PC-3 (cell line): Measurements from ENCODE around the gene SPARCL1. TPM values are rescaled to one million over a fixed set of nuclear protein-coding genes. Genes with fewer than 3 reads are reported as not detected.

Source experiments
- ATAC-seq: fragments of 200-7000 bp; cut with Tn5 transposase; 2 replicates; pipeline ENCODE4 v1.9.1; 2020; ENCODE audit warnings: mild to moderate bottlenecking, moderate library complexity
- BruUV-seq: library from RNA; stranded (reverse); fragments of 400-500 nt; replicated peaks from 2 replicates; lab custom pipeline; 2021; lab: Mats Ljungman, UMichigan
- CTCF ChIA-PET: fragments of 300-600 bp; sonication (Branson Sonifier 250); formaldehyde crosslinking; loops from one replicate; lab custom pipeline; 2022; ENCODE audit warnings: antibody characterized with exemption; lab: Charles Lee
- POLR2A ChIA-PET: fragments of 300-600 bp; sonication (Branson Sonifier 250); formaldehyde crosslinking; loops from one replicate; lab custom pipeline; 2022; ENCODE audit warnings: antibody characterized with exemption; ENCODE audit not compliant: unreplicated experiment; lab: Charles Lee
- DNase-seq: peaks from one replicate; pipeline ENCODE4 v3.0.0-alpha.2; 2015
- H2AFZ ChIP-seq: fragments of 300-600 bp; sonication (generic); 2 replicates; pipeline ENCODE4 v1.6.0; 2016; ENCODE audit warnings: antibody characterized with exemption, low read length
- H3F3A ChIP-seq: fragments of 300-600 bp; sonication (generic); one replicate; pipeline ENCODE4 v1.6.0; 2017; ENCODE audit warnings: antibody characterized with exemption, low read length, control low read depth, mild to moderate bottlenecking; ENCODE audit not compliant: unreplicated experiment
- H3K27ac ChIP-seq: fragments of 300-600 bp; sonication (generic); 2 replicates; pipeline ENCODE4 v1.5.1; 2016; ENCODE audit warnings: mild to moderate bottlenecking, low read length
- H3K27me3 ChIP-seq: fragments of 300-600 bp; sonication (generic); 2 replicates; pipeline ENCODE4 v1.6.1; 2016; ENCODE audit warnings: low read length, mixed read lengths
- H3K36me3 ChIP-seq: fragments of 300-600 bp; sonication (generic); 2 replicates; pipeline ENCODE4 v1.6.1; 2016; ENCODE audit warnings: low read depth, mixed run types, low read length, mixed read lengths
- H3K4me1 ChIP-seq: fragments of 300-600 bp; sonication (generic); 2 replicates; pipeline ENCODE4 v1.5.1; 2016; ENCODE audit warnings: low read length; ENCODE audit not compliant: insufficient read depth
- H3K4me2 ChIP-seq: fragments of 300-600 bp; sonication (generic); 2 replicates; pipeline ENCODE4 v1.6.0; 2016; ENCODE audit warnings: low read length
- H3K4me3 ChIP-seq: fragments of 300-600 bp; sonication (generic); 2 replicates; pipeline ENCODE4 v1.5.1; 2016; ENCODE audit warnings: mild to moderate bottlenecking, low read length, mixed read lengths
- H3K79me2 ChIP-seq: fragments of 300-600 bp; sonication (generic); 2 replicates; pipeline ENCODE4 v1.6.1; 2017; ENCODE audit warnings: low read length, mixed read lengths
- H3K9ac ChIP-seq: fragments of 300-600 bp; sonication (generic); 2 replicates; pipeline ENCODE4 v1.6.0; 2016; ENCODE audit warnings: mild to moderate bottlenecking, low read length
- H3K9me2 ChIP-seq: fragments of 300-600 bp; sonication (generic); replicated peaks from 2 replicates; pipeline ENCODE4 v1.6.1; 2016; ENCODE audit warnings: mixed run types, low read length, mixed read lengths
- H3K9me3 ChIP-seq: fragments of 300-600 bp; sonication (generic); 2 replicates; pipeline ENCODE4 v1.6.1; 2016; ENCODE audit warnings: low read length, mixed read lengths
- H4K20me1 ChIP-seq: fragments of 300-600 bp; sonication (generic); 2 replicates; pipeline ENCODE4 v1.6.1; 2016; ENCODE audit warnings: low read length, mixed read lengths
- CTCF ChIP-seq: fragments of 300-600 bp; sonication (generic); conservative IDR thresholded peaks from 2 replicates; pipeline ENCODE4 v1.5.1; 2017; ENCODE audit warnings: antibody characterized with exemption, low read depth, mild to moderate bottlenecking, low read length
- EZH2 ChIP-seq: fragments of 300-600 bp; sonication (generic); IDR thresholded peaks from one replicate; pipeline ENCODE4 v1.6.1; 2017; ENCODE audit warnings: antibody characterized with exemption, mild to moderate bottlenecking, low read length; ENCODE audit not compliant: unreplicated experiment
- EZH2phosphoT487 ChIP-seq: fragments of 300-600 bp; sonication (generic); IDR thresholded peaks from 2 replicates; pipeline ENCODE4 v1.6.1; 2018; ENCODE audit warnings: mild to moderate bottlenecking, antibody characterized with exemption, low read length, borderline replicate concordance
- intact Hi-C: fragments of 100-400 bp; cut with micrococcal nuclease; formaldehyde crosslinking; loops from 2 replicates; pipeline ENCODE4 v1.9.0; 2023
- total RNA-seq: library from RNA; depleted of rRNA; stranded (reverse); fragments of >200 nt; gene quantifications from 2 replicates; pipeline ENCODE4 v1.2.3, GENCODE V29; 2014

SPARCL1 gene
- total RNA-seq, 1 experiment from 2014 or later = not detected

- H3K9me2 ChIP-seq = no peaks in the 10 kb centered on the region
- no peak overlapping the region for H3K4me2 ChIP-seq
- BruUV-seq = no TSS peak
- POLR2A ChIA-PET = no interaction called here
- H3K9ac ChIP-seq = no peak overlapping the region
- CTCF ChIA-PET = no interaction called here
- H3K79me2 ChIP-seq = no peaks in the 10 kb centered on the region
- intact Hi-C loops = no loop called here
- no peaks in the 10 kb centered on the region for H3F3A ChIP-seq
- TF ChIP-seq EZH2phosphoT487 (no peak), CTCF (no peak), EZH2 (no peak)
- H3K36me3 ChIP-seq = no peaks in the 10 kb centered on the region
- no peak overlapping the region for H3K27ac ChIP-seq
- no peaks in the 10 kb centered on the region for H4K20me1 ChIP-seq
- peaks cover 11% of the 10 kb centered on the region for H3K4me1 ChIP-seq
- DNase-seq (no peak), ATAC-seq (no peak)
- H3K27me3 ChIP-seq = no peaks in the 10 kb centered on the region
- H3K9me3 ChIP-seq = no peaks in the 10 kb centered on the region
- no peak overlapping the region for H3K4me3 ChIP-seq
- H2AFZ ChIP-seq = no peak overlapping the region
Measured at GRCh38 chr4:87551361-87551760, 22.2 kb upstream of the SPARCL1 start.

- Histone ChIP-seq H3K4me3 (no peak overlapping the region), H3K4me2 (no peak overlapping the region), H3K79me2 (no peaks in the 10 kb centered on the region), H3K4me1 (no peaks in the 10 kb centered on the region), H3K9me3 (no peaks in the 10 kb centered on the region), H3K27me3 (no peaks in the 10 kb centered on the region), H4K20me1 (no peaks in the 10 kb centered on the region), H3K27ac (no peak overlapping the region), H3K9me2 (no peaks in the 10 kb centered on the region), H3K9ac (no peak overlapping the region), H2AFZ (no peak overlapping the region), H3K36me3 (no peaks in the 10 kb centered on the region), H3F3A (no peaks in the 10 kb centered on the region)
- ATAC-seq = no peak
- intact Hi-C loops = no loop called here
- no TSS peak for BruUV-seq
- DNase-seq = no peak
- POLR2A ChIA-PET = no interaction called here
- no peak for TF ChIP-seq CTCF
- TF ChIP-seq EZH2phosphoT487 = no peak
- TF ChIP-seq EZH2 = no peak
- CTCF ChIA-PET = no interaction called here
Measured at GRCh38 chr4:87547016-87547708, 18.0 kb upstream of the SPARCL1 start.

GRCh38 chr4:87545052-87545451 is 15.9 kb upstream of the SPARCL1 start:
- Histone ChIP-seq H4K20me1 (no peaks in the 10 kb centered on the region), H3K27me3 (no peaks in the 10 kb centered on the region), H3K9ac (no peak overlapping the region), H2AFZ (no peak overlapping the region), H3K4me3 (no peak overlapping the region), H3K36me3 (no peaks in the 10 kb centered on the region), H3K4me1 (no peaks in the 10 kb centered on the region), H3K9me3 (no peaks in the 10 kb centered on the region), H3F3A (no peaks in the 10 kb centered on the region), H3K4me2 (no peak overlapping the region), H3K27ac (no peak overlapping the region), H3K9me2 (no peaks in the 10 kb centered on the region), H3K79me2 (no peaks in the 10 kb centered on the region)
- no peak for TF ChIP-seq EZH2phosphoT487
- intact Hi-C loops = loop anchor here (2.0 kb wide), 1 partner anchor 294 kb away; no protein-coding TSS in a partner anchor
- ATAC-seq (no peak), DNase-seq (no peak)
- ChIA-PET POLR2A (no interaction called here), CTCF (interaction anchor here (1.1 kb wide), 1 partner anchor 304 kb away, joined by 5 read pairs; no protein-coding TSS in a partner anchor)
- no TSS peak for BruUV-seq
